Activated CD8-positive, alpha-beta memory T cell treated with anti-CD3 and anti-CD28 coated beads for 36 hours (primary cell): ENCODE measurements around the gene MORN1. TPM values are rescaled to one million over a fixed set of nuclear protein-coding genes. Genes with fewer than 3 reads are reported as not detected.

ENCODE experiments used
- CTCF ChIA-PET: fragments of 350-600 bp; sonication (Branson Sonifier 250); formaldehyde crosslinking; loops from one replicate; lab custom pipeline; 2021; ENCODE audit warnings: antibody characterized with exemption; lab: Charles Lee
- POLR2A ChIA-PET: fragments of 350-600 bp; sonication (Branson Sonifier 250); formaldehyde crosslinking; loops from one replicate; lab custom pipeline; 2021; ENCODE audit warnings: antibody characterized with exemption; lab: Charles Lee
- total RNA-seq, 2 experiments: library from RNA; stranded (reverse); gene quantifications; one replicate each; pipeline ENCODE4 v1.2.3, GENCODE V29; 2021

Gene MORN1
- total RNA-seq, 2 experiments from 2014 or later: 8.7 to 9.9 TPM

- ChIA-PET CTCF (interaction anchor here (0.9 to 1.6 kb wide), 5 partner anchors 20 to 116 kb away, joined by 3 to 6 read pairs (median 3); partner anchors contain the start of gene FAAP20), POLR2A (interaction anchor here (0.9 kb wide), 1 partner anchor 20 kb away, joined by 4 read pairs; no protein-coding TSS in a partner anchor)
These were observed 79.9 kb downstream of the MORN1 start for GRCh38 chr1:2311184-2312032.

GRCh38 chr1:2310332-2311183 lies 80.8 kb downstream of the MORN1 start:
- CTCF ChIA-PET: interaction anchor here (0.9 to 1.6 kb wide), 3 partner anchors 83 to 115 kb away, joined by 3 to 6 read pairs (median 5); partner anchors contain the start of gene FAAP20
- POLR2A ChIA-PET: interaction anchor here (0.9 kb wide), 1 partner anchor 19 kb away, joined by 4 read pairs; no protein-coding TSS in a partner anchor

- CTCF ChIA-PET: no interaction called here
- POLR2A ChIA-PET: interaction anchor here (0.8 kb wide), 1 partner anchor 17 kb away, joined by 4 read pairs; no protein-coding TSS in a partner anchor
These were observed 82.5 kb downstream of the MORN1 start for GRCh38 chr1:2308844-2309243.

GRCh38 chr1:2307972-2308371 lies 83.4 kb downstream of the MORN1 start:
- POLR2A ChIA-PET: no interaction called here
- CTCF ChIA-PET: no interaction called here

- CTCF ChIA-PET: no interaction called here
- POLR2A ChIA-PET: no interaction called here
These were observed 84.2 kb downstream of the MORN1 start for GRCh38 chr1:2307064-2307605.

- ChIA-PET CTCF (no interaction called here), POLR2A (no interaction called here)
These were observed 85.0 kb downstream of the MORN1 start for GRCh38 chr1:2306151-2306978.

- ChIA-PET POLR2A (no interaction called here), CTCF (interaction anchor here (1.3 to 1.7 kb wide), 2 partner anchors 10 to 15 kb away, joined by 3 read pairs; no protein-coding TSS in a partner anchor)
These were observed 86.3 kb downstream of the MORN1 start for GRCh38 chr1:2304921-2305681.

- POLR2A ChIA-PET: no interaction called here
- CTCF ChIA-PET: interaction anchor here (1.3 to 1.7 kb wide), 2 partner anchors 11 to 14 kb away, joined by 3 read pairs; no protein-coding TSS in a partner anchor
These were observed 87.1 kb downstream of the MORN1 start for GRCh38 chr1:2304282-2304681.

- CTCF ChIA-PET: interaction anchor here (1.2 to 1.7 kb wide), 2 partner anchors 14 to 109 kb away, joined by 3 read pairs; no protein-coding TSS in a partner anchor
These were observed 87.6 kb downstream of the MORN1 start for GRCh38 chr1:2303781-2304180.

GRCh38 chr1:2303016-2303775 lies 88.2 kb downstream of the MORN1 start:
- CTCF ChIA-PET: interaction anchor here (1.2 to 1.7 kb wide), 2 partner anchors 13 to 108 kb away, joined by 3 read pairs; no protein-coding TSS in a partner anchor
- POLR2A ChIA-PET: no interaction called here

More at GRCh38 chr1:2303781-2304180, 87.6 kb downstream of the MORN1 start:
- POLR2A ChIA-PET: no interaction called here

GRCh38 chr1:2302292-2302925 lies 88.9 kb downstream of the MORN1 start:
- ChIA-PET POLR2A (no interaction called here), CTCF (interaction anchor here (1.2 kb wide), 1 partner anchor 107 kb away, joined by 3 read pairs; no protein-coding TSS in a partner anchor)

GRCh38 chr1:2301607-2302291 lies 89.6 kb downstream of the MORN1 start:
- ChIA-PET CTCF (interaction anchor here (0.8 to 1.5 kb wide), 3 partner anchors 10 to 45 kb away, joined by 3 to 8 read pairs (median 3); no protein-coding TSS in a partner anchor), POLR2A (interaction anchor here (0.7 to 2.2 kb wide), 5 partner anchors 11 to 74 kb away, joined by 4 to 23 read pairs (median 5); no protein-coding TSS in a partner anchor)

GRCh38 chr1:2300851-2301606 lies 90.3 kb downstream of the MORN1 start:
- ChIA-PET CTCF (interaction anchor here (0.8 to 1.5 kb wide), 6 partner anchors 9 to 256 kb away, joined by 3 to 8 read pairs (median 4); partner anchors contain the start of gene FAAP20), POLR2A (interaction anchor here (0.7 to 2.2 kb wide), 7 partner anchors 10 to 90 kb away, joined by 3 to 23 read pairs (median 5); partner anchors contain the start of genes MORN1 and RER1)

GRCh38 chr1:2300004-2300771 lies 91.2 kb downstream of the MORN1 start:
- CTCF ChIA-PET: interaction anchor here (0.6 to 1.5 kb wide), 7 partner anchors 10 to 255 kb away, joined by 3 to 8 read pairs (median 3); partner anchors contain the start of gene FAAP20
- POLR2A ChIA-PET: interaction anchor here (0.7 to 2.2 kb wide), 7 partner anchors 9 to 91 kb away, joined by 3 to 23 read pairs (median 5); partner anchors contain the start of genes MORN1 and RER1
